ENCODE results near the gene ITPRIPL1.

ITPRIPL1 gene

DNA sequence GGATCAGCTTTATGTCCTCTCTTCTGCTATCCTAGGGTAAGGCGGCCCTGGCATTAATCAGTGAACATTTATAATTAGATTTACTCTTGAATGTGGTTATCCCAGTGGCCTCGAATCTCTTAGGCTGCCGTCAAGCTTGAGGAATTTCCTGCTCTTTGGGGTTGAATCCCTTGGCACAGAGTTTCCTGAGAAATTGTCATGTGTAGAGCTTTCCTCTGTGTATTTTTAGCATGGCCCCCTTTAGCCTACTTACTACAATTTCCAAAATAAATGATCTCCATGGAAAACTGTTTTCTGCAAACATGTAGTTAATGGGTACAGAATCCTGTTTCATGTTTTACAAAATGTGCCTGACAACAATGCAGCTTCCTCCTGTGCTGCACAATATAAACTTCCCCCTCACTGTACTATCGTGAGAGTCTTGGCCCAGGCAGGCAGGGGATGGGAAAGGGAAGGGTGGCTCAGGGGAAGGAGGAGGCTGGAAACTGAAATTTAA, 28.5 kb downstream of the ITPRIPL1 start:
- Histone ChIP-seq H3K4me1 (ENCODE audit: control insufficient read depth, insufficient read depth, low read length) (no peaks in the 10 kb centered on the region), H3K27ac (ENCODE audit: low read length) (no peak overlapping the region), H3K4me3 (ENCODE audit: low read length in 2 of 2) (no peak overlapping the region), H3K9ac (ENCODE audit: low read length in 2 of 2) (no peak overlapping the region), H3K27me3 (ENCODE audit: control insufficient read depth in 1 of 2, insufficient read depth in 2 of 2, low read length in 2 of 2) (no peaks in the 10 kb centered on the region), H3K9me3 (ENCODE audit: control insufficient read depth in 2 of 2, low read length in 2 of 2) (no peaks in the 10 kb centered on the region), H3K36me3 (ENCODE audit: control insufficient read depth in 2 of 2, insufficient read depth in 2 of 2, low read length in 2 of 2) (no peaks in the 10 kb centered on the region)

DNA sequence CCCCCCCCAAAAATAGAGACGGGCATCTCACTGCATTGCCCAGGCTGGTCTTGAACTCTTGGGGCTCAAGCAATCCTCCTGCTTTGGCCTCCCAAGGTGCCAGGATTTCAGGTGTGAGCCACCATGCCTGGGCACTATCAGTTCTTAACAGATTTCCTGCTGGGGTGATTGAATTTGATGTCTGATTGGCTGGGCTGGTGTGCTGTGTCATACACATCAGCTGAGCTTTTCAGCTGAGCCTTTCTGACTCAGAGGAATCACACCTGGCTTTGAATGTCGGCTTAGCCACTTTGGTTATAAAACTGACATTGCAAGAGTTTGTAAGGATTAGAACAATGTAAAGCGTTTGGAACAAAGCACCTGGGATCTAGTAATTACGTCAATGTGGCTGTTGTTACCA, 29.4 kb downstream of the ITPRIPL1 start:
- no peak overlapping the region for H3K9ac ChIP-seq (ENCODE audit: low read length in 2 of 2)
- no peaks in the 10 kb centered on the region for H3K36me3 ChIP-seq (ENCODE audit: control insufficient read depth in 2 of 2, insufficient read depth in 2 of 2, low read length in 2 of 2)
- H3K27me3 ChIP-seq (ENCODE audit: control insufficient read depth in 1 of 2, insufficient read depth in 2 of 2, low read length in 2 of 2), result no peaks in the 10 kb centered on the region
- H3K4me3 ChIP-seq (ENCODE audit: low read length in 2 of 2), result no peak overlapping the region
- H3K9me3 ChIP-seq (ENCODE audit: control insufficient read depth in 2 of 2, low read length in 2 of 2), result no peaks in the 10 kb centered on the region
- no peaks in the 10 kb centered on the region for H3K4me1 ChIP-seq (ENCODE audit: control insufficient read depth, insufficient read depth, low read length)
- no peak overlapping the region for H3K27ac ChIP-seq (ENCODE audit: low read length)

DNA sequence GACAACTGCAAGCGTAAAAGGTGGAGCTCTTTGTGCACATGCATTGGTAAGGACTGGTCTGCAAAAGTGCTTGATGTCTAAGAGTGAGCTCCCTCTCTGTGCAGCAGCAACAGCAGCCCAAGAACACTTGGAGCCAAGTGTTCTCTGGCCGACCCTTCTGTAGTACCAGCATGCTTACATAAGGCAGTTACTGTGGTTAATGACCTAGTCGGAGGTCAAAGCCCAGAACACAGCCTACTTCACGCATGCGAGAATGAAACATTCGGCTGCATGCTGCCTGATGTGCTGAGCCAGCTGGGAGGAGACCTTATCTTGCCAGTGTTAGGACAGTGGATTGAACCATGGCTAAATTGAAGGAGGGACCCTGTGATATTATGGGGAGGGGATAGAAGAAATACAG, 31.8 kb downstream of the ITPRIPL1 start:
- no peaks in the 10 kb centered on the region for H3K9me3 ChIP-seq (ENCODE audit: control insufficient read depth in 2 of 2, low read length in 2 of 2)
- no peaks in the 10 kb centered on the region for H3K36me3 ChIP-seq (ENCODE audit: control insufficient read depth in 2 of 2, insufficient read depth in 2 of 2, low read length in 2 of 2)
- H3K4me3 ChIP-seq (ENCODE audit: low read length in 2 of 2), result no peak overlapping the region
- no peak overlapping the region for H3K9ac ChIP-seq (ENCODE audit: low read length in 2 of 2)
- H3K27ac ChIP-seq (ENCODE audit: low read length), result no peak overlapping the region
- H3K4me1 ChIP-seq (ENCODE audit: control insufficient read depth, insufficient read depth, low read length), result no peaks in the 10 kb centered on the region
- H3K27me3 ChIP-seq (ENCODE audit: control insufficient read depth in 1 of 2, insufficient read depth in 2 of 2, low read length in 2 of 2), result no peaks in the 10 kb centered on the region

DNA sequence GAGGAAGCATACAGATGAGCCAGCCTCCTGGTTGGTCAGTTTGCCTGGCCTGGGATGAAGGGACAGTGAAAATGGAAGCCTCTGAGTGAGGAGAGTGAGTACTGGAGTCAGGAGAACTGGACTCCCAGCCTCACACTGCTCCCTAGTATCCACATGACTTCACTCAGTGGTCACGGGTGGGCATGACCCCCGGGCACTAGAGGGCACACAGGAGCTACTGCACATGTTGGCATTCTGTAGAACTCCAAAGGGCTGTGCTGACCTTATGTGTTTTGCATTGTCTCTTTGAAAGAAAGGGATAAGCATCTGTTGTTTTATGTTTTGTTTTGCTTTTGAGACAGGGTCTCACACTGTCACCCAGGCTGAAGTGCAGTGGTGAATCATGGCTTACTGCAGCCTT, 34.2 kb downstream of the ITPRIPL1 start:
- H3K27me3 ChIP-seq (ENCODE audit: control insufficient read depth in 1 of 2, insufficient read depth in 2 of 2, low read length in 2 of 2), result no peaks in the 10 kb centered on the region
- no peaks in the 10 kb centered on the region for H3K36me3 ChIP-seq (ENCODE audit: control insufficient read depth in 2 of 2, insufficient read depth in 2 of 2, low read length in 2 of 2)
- no peaks in the 10 kb centered on the region for H3K4me1 ChIP-seq (ENCODE audit: control insufficient read depth, insufficient read depth, low read length)
- no peak overlapping the region for H3K27ac ChIP-seq (ENCODE audit: low read length)
- H3K4me3 ChIP-seq (ENCODE audit: low read length in 2 of 2), result no peak overlapping the region
- no peak overlapping the region for H3K9ac ChIP-seq (ENCODE audit: low read length in 2 of 2)
- H3K9me3 ChIP-seq (ENCODE audit: control insufficient read depth in 2 of 2, low read length in 2 of 2), result no peaks in the 10 kb centered on the region

DNA sequence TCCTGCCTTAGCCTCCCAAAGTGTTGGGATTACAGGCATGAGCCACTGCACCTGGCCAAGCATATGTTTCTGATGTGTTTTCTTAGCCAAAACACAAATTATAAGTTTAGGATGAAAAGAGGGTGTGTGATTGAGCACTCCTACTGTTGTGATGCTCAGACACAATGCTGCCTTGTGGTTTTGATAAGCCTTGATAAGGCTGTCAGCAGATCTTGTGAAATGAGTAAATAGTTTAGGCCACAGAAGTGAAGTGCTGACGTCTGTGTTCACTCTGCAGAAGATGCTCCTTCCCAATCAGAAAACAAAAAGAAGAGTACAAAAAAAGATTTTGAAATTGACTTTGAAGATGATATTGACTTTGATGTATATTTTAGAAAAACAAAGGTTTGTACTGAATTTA, 34.7 kb downstream of the ITPRIPL1 start:
- no peaks in the 10 kb centered on the region for H3K27me3 ChIP-seq (ENCODE audit: control insufficient read depth in 1 of 2, insufficient read depth in 2 of 2, low read length in 2 of 2)
- no peak overlapping the region for H3K27ac ChIP-seq (ENCODE audit: low read length)
- H3K4me1 ChIP-seq (ENCODE audit: control insufficient read depth, insufficient read depth, low read length), result no peaks in the 10 kb centered on the region
- no peaks in the 10 kb centered on the region for H3K36me3 ChIP-seq (ENCODE audit: control insufficient read depth in 2 of 2, insufficient read depth in 2 of 2, low read length in 2 of 2)
- no peak overlapping the region for H3K4me3 ChIP-seq (ENCODE audit: low read length in 2 of 2)
- H3K9me3 ChIP-seq (ENCODE audit: control insufficient read depth in 2 of 2, low read length in 2 of 2), result no peaks in the 10 kb centered on the region
- no peak overlapping the region for H3K9ac ChIP-seq (ENCODE audit: low read length in 2 of 2)

DNA sequence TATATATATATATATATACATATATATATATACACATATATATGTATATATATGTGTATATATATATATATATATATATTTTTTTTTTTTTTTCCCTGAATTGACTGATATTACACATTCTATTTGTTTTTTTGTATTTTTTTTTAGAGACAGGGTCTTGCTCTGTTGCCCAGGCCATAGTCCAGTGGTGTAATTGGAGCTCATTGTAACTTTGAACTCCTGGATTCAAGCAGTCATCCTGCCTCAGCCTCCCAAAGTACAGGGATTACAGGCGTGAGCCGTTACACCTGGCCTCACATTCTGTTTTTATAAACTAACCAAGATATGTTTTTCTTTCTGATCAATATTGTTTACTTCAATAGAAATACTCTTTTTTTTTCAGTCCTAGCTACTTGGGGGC, 36.6 kb downstream of the ITPRIPL1 start:
- Histone ChIP-seq H3K27ac (ENCODE audit: low read length) (no peak overlapping the region), H3K4me1 (ENCODE audit: control insufficient read depth, insufficient read depth, low read length) (no peaks in the 10 kb centered on the region), H3K27me3 (ENCODE audit: control insufficient read depth in 1 of 2, insufficient read depth in 2 of 2, low read length in 2 of 2) (no peaks in the 10 kb centered on the region), H3K9me3 (ENCODE audit: control insufficient read depth in 2 of 2, low read length in 2 of 2) (no peaks in the 10 kb centered on the region), H3K36me3 (ENCODE audit: control insufficient read depth in 2 of 2, insufficient read depth in 2 of 2, low read length in 2 of 2) (no peaks in the 10 kb centered on the region), H3K9ac (ENCODE audit: low read length in 2 of 2) (no peak overlapping the region), H3K4me3 (ENCODE audit: low read length in 2 of 2) (no peak overlapping the region)

DNA sequence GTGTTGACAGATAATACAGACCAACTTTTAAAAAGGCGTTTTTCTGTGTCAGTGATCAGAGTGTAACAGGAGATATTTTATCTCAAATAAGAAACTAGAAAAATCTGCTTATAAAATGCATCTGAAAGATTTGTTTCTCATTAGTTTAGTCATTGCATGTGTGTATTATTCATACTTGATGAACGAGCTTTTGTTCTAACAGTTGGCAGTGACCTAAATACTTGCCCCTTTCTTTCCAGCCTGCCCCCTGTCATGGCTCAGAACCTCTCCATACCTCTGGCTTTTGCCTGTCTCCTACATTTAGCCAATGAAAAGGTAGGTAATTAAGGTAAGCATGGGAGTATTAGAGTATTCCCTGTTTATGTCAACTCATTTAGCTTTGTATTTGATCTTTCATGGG, 44.1 kb downstream of the ITPRIPL1 start:
- Histone ChIP-seq H3K27me3 (ENCODE audit: control insufficient read depth in 1 of 2, insufficient read depth in 2 of 2, low read length in 2 of 2) (no peaks in the 10 kb centered on the region), H3K27ac (ENCODE audit: low read length) (no peak overlapping the region), H3K9me3 (ENCODE audit: control insufficient read depth in 2 of 2, low read length in 2 of 2) (no peaks in the 10 kb centered on the region), H3K36me3 (ENCODE audit: control insufficient read depth in 2 of 2, insufficient read depth in 2 of 2, low read length in 2 of 2) (no peaks in the 10 kb centered on the region), H3K9ac (ENCODE audit: low read length in 2 of 2) (no peak overlapping the region), H3K4me3 (ENCODE audit: low read length in 2 of 2) (no peak overlapping the region), H3K4me1 (ENCODE audit: control insufficient read depth, insufficient read depth, low read length) (no peaks in the 10 kb centered on the region)

DNA sequence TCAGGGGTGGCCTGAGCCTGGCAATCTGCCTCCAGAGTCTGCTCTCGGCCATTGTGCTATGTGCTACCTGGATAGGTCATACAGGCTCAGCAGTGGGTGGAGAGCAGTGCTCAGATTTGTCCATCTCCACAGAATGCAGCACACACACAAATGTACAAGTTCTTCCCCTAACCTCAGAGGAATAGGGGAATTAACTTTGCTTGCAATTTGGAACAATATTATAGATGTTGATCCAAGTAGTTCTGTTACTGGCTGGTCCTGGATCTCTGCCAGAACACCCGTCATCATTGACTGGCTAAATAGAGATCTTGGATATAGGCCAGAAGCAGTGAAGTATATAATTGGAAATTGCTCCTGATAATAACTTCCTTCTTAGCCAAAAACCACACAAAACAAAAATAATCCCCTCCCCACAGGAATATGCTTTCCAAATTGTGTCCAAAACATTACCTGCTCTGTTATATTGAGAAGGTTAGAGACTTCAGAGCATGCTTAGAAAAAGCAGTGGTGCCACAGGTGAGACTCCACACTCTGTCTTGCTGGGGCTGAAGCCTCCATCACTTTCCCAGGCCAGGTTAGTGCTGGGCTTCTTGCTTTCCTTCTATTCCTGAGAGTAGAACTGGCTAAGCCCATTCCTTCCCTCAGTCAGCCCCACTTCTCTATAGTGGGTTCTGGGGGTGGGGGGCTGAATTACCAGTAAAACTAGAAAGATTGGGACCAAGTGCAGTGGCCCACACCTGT, 49.3 kb downstream of the ITPRIPL1 start:
- Histone ChIP-seq H3K9ac (ENCODE audit: low read length in 2 of 2) (no peak overlapping the region), H3K4me3 (ENCODE audit: low read length in 2 of 2) (no peak overlapping the region), H3K9me3 (ENCODE audit: control insufficient read depth in 2 of 2, low read length in 2 of 2) (peaks cover 0 to 2% of the 10 kb centered on the region in 2 donors), H3K4me1 (ENCODE audit: control insufficient read depth, insufficient read depth, low read length) (no peaks in the 10 kb centered on the region), H3K27ac (ENCODE audit: low read length) (no peak overlapping the region), H3K27me3 (ENCODE audit: control insufficient read depth in 1 of 2, insufficient read depth in 2 of 2, low read length in 2 of 2) (no peaks in the 10 kb centered on the region), H3K36me3 (ENCODE audit: control insufficient read depth in 2 of 2, insufficient read depth in 2 of 2, low read length in 2 of 2) (no peaks in the 10 kb centered on the region)
